ENCODE results near the gene BTBD2.

The BTBD2 gene

GRCh38 chr19:2032296-2032941, 16.9 kb upstream of the BTBD2 start:
- TF ChIP-seq CTCF (IDR thresholded peaks at IDR 0.05; ENCODE audit: insufficient read depth, low read depth, low read length, missing control alignments) = no peak
- H3K4me3 ChIP-seq (ENCODE audit: low read length) = peak overlapping the region; percentile 19
- DNase-seq (ENCODE audit: low read depth) = peak; percentile 86

GRCh38 chr19:2027361-2027760, 11.8 kb upstream of the BTBD2 start:
- TF ChIP-seq CTCF (IDR thresholded peaks at IDR 0.05; ENCODE audit: insufficient read depth, low read depth, low read length, missing control alignments) = no peak
- DNase-seq (ENCODE audit: low read depth) = peak; percentile 28

GRCh38 chr19:2026770-2027169, 11.3 kb upstream of the BTBD2 start:
- no peak for TF ChIP-seq CTCF (IDR thresholded peaks at IDR 0.05; ENCODE audit: insufficient read depth, low read depth, low read length, missing control alignments)
- H3K4me3 ChIP-seq (ENCODE audit: low read length) = no peak overlapping the region
- no peak for DNase-seq (ENCODE audit: low read depth)

More at GRCh38 chr19:2027361-2027760, 11.8 kb upstream of the BTBD2 start:
- H3K4me3 ChIP-seq (ENCODE audit: low read length) = no peak overlapping the region

- TF ChIP-seq CTCF (IDR thresholded peaks at IDR 0.05; ENCODE audit: insufficient read depth, low read depth, low read length, missing control alignments) = no peak
- no peak overlapping the region for H3K4me3 ChIP-seq (ENCODE audit: low read length)
- no peak for DNase-seq (ENCODE audit: low read depth)
Observed at GRCh38 chr19:2022289-2022688, 6.8 kb upstream of the BTBD2 start.

- DNase-seq (ENCODE audit: low read depth) = no peak
- no peak overlapping the region for H3K4me3 ChIP-seq (ENCODE audit: low read length)
- no peak for TF ChIP-seq CTCF (IDR thresholded peaks at IDR 0.05; ENCODE audit: insufficient read depth, low read depth, low read length, missing control alignments)
Observed at GRCh38 chr19:2021453-2022140, 6.1 kb upstream of the BTBD2 start.

GRCh38 chr19:2018752-2019151, 3.2 kb upstream of the BTBD2 start:
- TF ChIP-seq CTCF (IDR thresholded peaks at IDR 0.05; ENCODE audit: insufficient read depth, low read depth, low read length, missing control alignments) = no peak
- DNase-seq (ENCODE audit: low read depth) = no peak
- no peak overlapping the region for H3K4me3 ChIP-seq (ENCODE audit: low read length)

Data from epithelial cell of esophagus (primary cell).